Measurements from ENCODE around the gene PAM. TPM values are rescaled to one million over a fixed set of nuclear protein-coding genes. Genes with fewer than 3 reads are reported as not detected.

The PAM gene
- total RNA-seq, 6 experiments from 2014 or later = 164 to 266 (median 182) TPM

- TF ChIP-seq, protein P1, sequence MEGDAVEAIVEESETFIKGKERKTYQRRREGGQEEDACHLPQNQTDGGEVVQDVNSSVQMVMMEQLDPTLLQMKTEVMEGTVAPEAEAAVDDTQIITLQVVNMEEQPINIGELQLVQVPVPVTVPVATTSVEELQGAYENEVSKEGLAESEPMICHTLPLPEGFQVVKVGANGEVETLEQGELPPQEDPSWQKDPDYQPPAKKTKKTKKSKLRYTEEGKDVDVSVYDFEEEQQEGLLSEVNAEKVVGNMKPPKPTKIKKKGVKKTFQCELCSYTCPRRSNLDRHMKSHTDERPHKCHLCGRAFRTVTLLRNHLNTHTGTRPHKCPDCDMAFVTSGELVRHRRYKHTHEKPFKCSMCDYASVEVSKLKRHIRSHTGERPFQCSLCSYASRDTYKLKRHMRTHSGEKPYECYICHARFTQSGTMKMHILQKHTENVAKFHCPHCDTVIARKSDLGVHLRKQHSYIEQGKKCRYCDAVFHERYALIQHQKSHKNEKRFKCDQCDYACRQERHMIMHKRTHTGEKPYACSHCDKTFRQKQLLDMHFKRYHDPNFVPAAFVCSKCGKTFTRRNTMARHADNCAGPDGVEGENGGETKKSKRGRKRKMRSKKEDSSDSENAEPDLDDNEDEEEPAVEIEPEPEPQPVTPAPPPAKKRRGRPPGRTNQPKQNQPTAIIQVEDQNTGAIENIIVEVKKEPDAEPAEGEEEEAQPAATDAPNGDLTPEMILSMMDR (IDR thresholded peaks at IDR 0.05) = no peak
- Mint-ChIP-seq H3K27me3 (ENCODE audit: insufficient read depth) (peaks cover 2% of the 10 kb centered on the region; the same call in 1 of the 2 replicates), H3K27ac (peak overlapping the region; percentile 73), H3K4me3 (no peak overlapping the region), H3K4me1 (ENCODE audit: low read depth) (peaks cover 51% of the 10 kb centered on the region), H3K36me3 (ENCODE audit: low read depth) (peaks cover 5% of the 10 kb centered on the region; the same call in 1 of the 2 replicates), H3K9me3 (no peaks in the 10 kb centered on the region)
- DNase-seq = no peak
Observed at GRCh38 chr5:102975045-102975444, 219.9 kb downstream of the PAM start.

DNA sequence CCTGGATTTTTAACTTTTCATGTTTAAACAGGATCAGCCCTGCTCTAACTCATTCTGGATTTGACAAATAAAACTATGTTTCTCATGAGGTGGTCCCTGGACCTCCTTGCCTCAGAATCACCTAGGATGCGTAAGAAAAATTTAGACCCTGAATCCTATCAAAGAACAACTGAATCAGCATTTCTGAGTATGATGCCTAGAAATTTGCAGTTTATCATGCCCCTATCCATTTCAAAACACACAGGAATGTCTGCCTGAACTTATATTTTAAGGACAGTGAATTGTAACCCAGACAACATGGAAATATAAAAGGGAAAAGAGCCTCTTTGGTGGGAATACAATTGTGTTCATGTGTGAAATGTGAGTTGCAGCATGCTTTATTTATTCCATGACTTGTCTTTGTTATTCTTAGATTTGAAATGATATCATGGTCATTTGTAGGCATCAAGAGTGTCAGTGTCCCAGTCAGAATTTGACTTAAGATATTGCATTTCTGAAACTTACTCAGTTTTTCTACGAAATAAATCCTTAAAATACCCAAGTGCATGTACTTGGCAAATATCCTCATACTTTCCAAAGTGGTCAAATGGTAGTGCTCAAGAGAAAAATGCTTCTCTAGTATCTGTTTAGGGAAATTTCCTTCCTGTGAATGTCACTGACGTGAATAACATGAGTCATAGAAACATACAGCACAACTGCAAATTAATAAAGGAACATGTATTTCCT is 220.5 kb downstream of the PAM start:
- Mint-ChIP-seq H3K36me3 (ENCODE audit: low read depth) (peaks cover 5% of the 10 kb centered on the region; the same call in 1 of the 2 replicates), H3K9me3 (no peaks in the 10 kb centered on the region), H3K27ac (peak overlapping the region; percentile 73), H3K4me1 (ENCODE audit: low read depth) (peaks cover 45% of the 10 kb centered on the region), H3K27me3 (ENCODE audit: insufficient read depth) (no peaks in the 10 kb centered on the region), H3K4me3 (no peak overlapping the region)
- DNase-seq = peak; percentile 53
- TF ChIP-seq, protein P1 (IDR thresholded peaks at IDR 0.05) = no peak

DNA sequence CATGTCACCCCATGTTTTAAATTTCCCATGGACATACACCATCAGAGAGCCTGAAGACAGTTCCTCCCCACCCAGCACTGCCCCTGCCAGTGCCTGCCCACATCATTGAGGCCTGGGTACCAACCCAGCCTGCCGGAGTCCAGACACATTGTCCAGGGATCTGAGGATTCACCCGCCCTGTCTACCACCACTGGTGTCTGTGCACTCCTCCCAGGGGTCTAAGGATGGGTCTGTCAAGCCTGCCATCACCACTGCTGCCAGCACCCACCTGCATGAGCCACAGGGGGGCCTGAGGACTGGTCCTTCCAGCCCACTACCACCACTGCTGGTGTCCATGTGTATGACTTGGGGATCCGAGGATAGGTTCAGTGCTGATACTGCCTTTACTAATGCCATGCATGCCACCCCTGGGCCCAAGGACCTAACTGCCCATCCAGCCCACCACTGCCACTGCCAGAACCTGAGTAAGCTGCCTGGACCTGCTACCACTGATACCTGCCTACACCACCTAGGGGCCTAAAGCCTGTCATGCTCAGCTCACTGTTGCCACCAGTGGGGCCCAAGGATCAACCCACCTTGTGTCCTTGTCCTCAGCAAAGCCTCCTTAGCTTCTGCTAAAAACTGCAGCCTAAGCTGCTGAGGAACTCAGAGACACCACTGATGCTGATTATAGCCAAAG is 227.0 kb downstream of the PAM start:
- no peaks in the 10 kb centered on the region for H3K27me3 Mint-ChIP-seq (ENCODE audit: insufficient read depth)
- H3K27ac Mint-ChIP-seq = no peak overlapping the region
- H3K4me1 Mint-ChIP-seq (ENCODE audit: low read depth) = no peaks in the 10 kb centered on the region
- H3K36me3 Mint-ChIP-seq (ENCODE audit: low read depth) = peaks cover 32% of the 10 kb centered on the region
- TF ChIP-seq, protein P1 (IDR thresholded peaks at IDR 0.05) = no peak
- peaks cover 5% of the 10 kb centered on the region; the same call in 1 of the 2 replicates for H3K9me3 Mint-ChIP-seq
- H3K4me3 Mint-ChIP-seq = no peak overlapping the region
- DNase-seq = no peak

GRCh38 chr5:102986074-102986473 is 231.0 kb downstream of the PAM start:
- DNase-seq = no peak
- Mint-ChIP-seq H3K4me3 (no peak overlapping the region), H3K9me3 (peaks cover 5% of the 10 kb centered on the region; the same call in 1 of the 2 replicates), H3K27me3 (ENCODE audit: insufficient read depth) (no peaks in the 10 kb centered on the region; the same call in 1 of the 2 replicates), H3K27ac (no peak overlapping the region), H3K36me3 (ENCODE audit: low read depth) (peaks cover 29% of the 10 kb centered on the region), H3K4me1 (ENCODE audit: low read depth) (no peaks in the 10 kb centered on the region)
- TF ChIP-seq, protein P1 (IDR thresholded peaks at IDR 0.05) = no peak

DNA sequence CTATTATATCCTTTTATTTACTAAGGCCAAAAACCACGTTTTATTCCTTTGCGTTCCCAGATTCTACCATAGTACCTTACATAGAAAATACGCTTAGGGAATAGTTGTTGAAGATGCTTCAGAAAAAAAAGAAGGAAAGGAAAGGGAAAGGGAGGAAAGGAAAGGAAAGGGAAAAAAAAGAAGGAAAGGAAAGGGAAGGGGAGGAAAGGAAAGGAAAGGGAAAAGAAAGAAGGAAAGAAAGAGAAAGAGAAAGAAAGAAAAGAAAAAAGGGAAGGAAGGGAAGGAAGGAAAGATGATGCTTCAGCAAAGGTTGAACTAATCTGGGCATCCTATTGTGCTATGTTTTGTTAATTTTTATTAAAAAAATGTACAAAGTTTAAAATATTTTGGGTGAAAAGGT is 233.4 kb downstream of the PAM start:
- no peak overlapping the region for H3K4me3 Mint-ChIP-seq
- no peak for DNase-seq
- H3K4me1 Mint-ChIP-seq (ENCODE audit: low read depth) = no peaks in the 10 kb centered on the region
- TF ChIP-seq, protein P1 (IDR thresholded peaks at IDR 0.05) = no peak
- no peaks in the 10 kb centered on the region for H3K9me3 Mint-ChIP-seq
- H3K36me3 Mint-ChIP-seq (ENCODE audit: low read depth) = peaks cover 9% of the 10 kb centered on the region; the same call in 1 of the 2 replicates
- no peaks in the 10 kb centered on the region; the same call in 1 of the 2 replicates for H3K27me3 Mint-ChIP-seq (ENCODE audit: insufficient read depth)
- H3K27ac Mint-ChIP-seq = no peak overlapping the region
